IPS-18c (cell line): ENCODE results near the gene ZBTB7C.

Experiments
- H3K4me3 ChIP-seq: 2 replicates; pipeline ENCODE4 v1.7.0; 2013; ENCODE audit warnings: low read depth, mild to moderate bottlenecking, low read length, moderate library complexity; ENCODE audit not compliant: insufficient read depth
- H3K9me3 ChIP-seq: one replicate; pipeline ENCODE4 v1.6.1; 2013; ENCODE audit warnings: mild to moderate bottlenecking, low read length, moderate library complexity; ENCODE audit not compliant: control insufficient read depth, insufficient read depth

The ZBTB7C gene

GRCh38 chr18:48149020-48149685, 260.0 kb downstream of the ZBTB7C start:
- no peaks in the 10 kb centered on the region for H3K9me3 ChIP-seq
- no peak overlapping the region for H3K4me3 ChIP-seq

GRCh38 chr18:48142994-48143393, 266.2 kb downstream of the ZBTB7C start:
- H3K9me3 ChIP-seq, result no peaks in the 10 kb centered on the region
- no peak overlapping the region for H3K4me3 ChIP-seq

- H3K4me3 ChIP-seq, result no peak overlapping the region
- no peaks in the 10 kb centered on the region for H3K9me3 ChIP-seq
Observed at GRCh38 chr18:48142353-48142752, 266.8 kb downstream of the ZBTB7C start.

GRCh38 chr18:48140731-48141130, 268.5 kb downstream of the ZBTB7C start:
- Histone ChIP-seq H3K4me3 (no peak overlapping the region), H3K9me3 (no peaks in the 10 kb centered on the region)

GRCh38 chr18:48139431-48140347, 269.5 kb downstream of the ZBTB7C start:
- Histone ChIP-seq H3K4me3 (no peak overlapping the region), H3K9me3 (no peaks in the 10 kb centered on the region)

- H3K4me3 ChIP-seq, result no peak overlapping the region
- H3K9me3 ChIP-seq, result no peaks in the 10 kb centered on the region
Observed at GRCh38 chr18:48138660-48139430, 270.3 kb downstream of the ZBTB7C start.

- Histone ChIP-seq H3K9me3 (no peaks in the 10 kb centered on the region), H3K4me3 (no peak overlapping the region)
Observed at GRCh38 chr18:48138210-48138609, 271.0 kb downstream of the ZBTB7C start.

GRCh38 chr18:48137374-48138081, 271.7 kb downstream of the ZBTB7C start:
- H3K4me3 ChIP-seq, result peak overlapping the region; percentile 62
- no peaks in the 10 kb centered on the region for H3K9me3 ChIP-seq

GRCh38 chr18:48136827-48137373, 272.3 kb downstream of the ZBTB7C start:
- no peaks in the 10 kb centered on the region for H3K9me3 ChIP-seq
- H3K4me3 ChIP-seq, result peak overlapping the region; percentile 62

- Histone ChIP-seq H3K4me3 (peak overlapping the region; percentile 62), H3K9me3 (no peaks in the 10 kb centered on the region)
Observed at GRCh38 chr18:48136051-48136826, 272.9 kb downstream of the ZBTB7C start.

- no peaks in the 10 kb centered on the region for H3K9me3 ChIP-seq
- H3K4me3 ChIP-seq, result peak overlapping the region; percentile 62; the same call in 1 of the 2 replicates
Observed at GRCh38 chr18:48135436-48135966, 273.7 kb downstream of the ZBTB7C start.

- no peaks in the 10 kb centered on the region for H3K9me3 ChIP-seq
- H3K4me3 ChIP-seq, result no peak overlapping the region
Observed at GRCh38 chr18:48134609-48135008, 274.6 kb downstream of the ZBTB7C start.

GRCh38 chr18:48133671-48134251, 275.4 kb downstream of the ZBTB7C start:
- Histone ChIP-seq H3K4me3 (no peak overlapping the region), H3K9me3 (no peaks in the 10 kb centered on the region)

- H3K4me3 ChIP-seq, result no peak overlapping the region
- H3K9me3 ChIP-seq, result no peaks in the 10 kb centered on the region
Observed at GRCh38 chr18:48132797-48133655, 276.2 kb downstream of the ZBTB7C start.

GRCh38 chr18:48131042-48131441, 278.1 kb downstream of the ZBTB7C start:
- H3K9me3 ChIP-seq, result no peaks in the 10 kb centered on the region
- no peak overlapping the region for H3K4me3 ChIP-seq
